ENCODE data around the gene GP1BB.

Gene GP1BB

GRCh38 chr22:19756288-19757128 lies 33.2 kb downstream of the GP1BB start:
- peak; percentile 51 to 55 for DNase-seq (ENCODE audit: low read depth in 2 of 2)

GRCh38 chr22:19757140-19757984 lies 34.0 kb downstream of the GP1BB start:
- no peak for DNase-seq (ENCODE audit: low read depth in 2 of 2)

GRCh38 chr22:19757985-19758895 lies 34.9 kb downstream of the GP1BB start:
- no peak for DNase-seq (ENCODE audit: low read depth in 2 of 2)

GRCh38 chr22:19758896-19759426 lies 35.6 kb downstream of the GP1BB start:
- no peak for DNase-seq (ENCODE audit: low read depth in 2 of 2)

- DNase-seq (ENCODE audit: low read depth in 2 of 2): no peak
Measured at GRCh38 chr22:19759427-19760057, 36.2 kb downstream of the GP1BB start.

- DNase-seq (ENCODE audit: low read depth in 2 of 2): no peak
Measured at GRCh38 chr22:19760058-19760950, 37.0 kb downstream of the GP1BB start, which contains the start of gene TBX1. TBX1 (plus strand) TSS chr22:19760778; CDS start chr22:19760844, 66 bp downstream.

- DNase-seq (ENCODE audit: low read depth in 2 of 2): no peak
Measured at GRCh38 chr22:19760951-19761724, 37.8 kb downstream of the GP1BB start.

- no peak for DNase-seq (ENCODE audit: low read depth in 2 of 2)
Measured at GRCh38 chr22:19761725-19762567, 38.6 kb downstream of the GP1BB start.

GRCh38 chr22:19762568-19763457 lies 39.5 kb downstream of the GP1BB start:
- DNase-seq (ENCODE audit: low read depth in 2 of 2): no peak

- no peak for DNase-seq (ENCODE audit: low read depth in 2 of 2)
Measured at GRCh38 chr22:19763458-19764298, 40.3 kb downstream of the GP1BB start.

GRCh38 chr22:19764299-19764593 lies 40.9 kb downstream of the GP1BB start:
- no peak for DNase-seq (ENCODE audit: low read depth in 2 of 2)

- no peak for DNase-seq (ENCODE audit: low read depth in 2 of 2)
Measured at GRCh38 chr22:19764636-19765476, 41.5 kb downstream of the GP1BB start.

GRCh38 chr22:19765477-19766239 lies 42.3 kb downstream of the GP1BB start:
- no peak for DNase-seq (ENCODE audit: low read depth in 2 of 2)

- no peak for DNase-seq (ENCODE audit: low read depth in 2 of 2)
Measured at GRCh38 chr22:19766240-19766510, 42.8 kb downstream of the GP1BB start.

Data from stimulated activated CD4-positive, alpha-beta T cell treated with anti-CD3 and anti-CD28 coated beads, Interleukin-4, amount 100 ng/mL, for 48 hours (primary cell).